ENCODE measurements around the gene LDHA. TPM values are rescaled to one million over a fixed set of nuclear protein-coding genes. Genes with fewer than 3 reads are reported as not detected.
A peak's percentile ranks its signal among the peaks of the same experiment; 100 is the strongest.

The LDHA gene
- total RNA-seq, result 316 and 487 TPM in 2 replicates
- polyA plus RNA-seq (2012), result 1,131 TPM

- DNase-seq (ENCODE audit: low read depth), result peak; percentile 96
Measured at GRCh38 chr11:18394275-18394927, at the start of gene LDHA. Gene LDHA (plus strand): TSS chr11:18394563. CDS start chr11:18396843, 2,280 bp downstream.

DNA sequence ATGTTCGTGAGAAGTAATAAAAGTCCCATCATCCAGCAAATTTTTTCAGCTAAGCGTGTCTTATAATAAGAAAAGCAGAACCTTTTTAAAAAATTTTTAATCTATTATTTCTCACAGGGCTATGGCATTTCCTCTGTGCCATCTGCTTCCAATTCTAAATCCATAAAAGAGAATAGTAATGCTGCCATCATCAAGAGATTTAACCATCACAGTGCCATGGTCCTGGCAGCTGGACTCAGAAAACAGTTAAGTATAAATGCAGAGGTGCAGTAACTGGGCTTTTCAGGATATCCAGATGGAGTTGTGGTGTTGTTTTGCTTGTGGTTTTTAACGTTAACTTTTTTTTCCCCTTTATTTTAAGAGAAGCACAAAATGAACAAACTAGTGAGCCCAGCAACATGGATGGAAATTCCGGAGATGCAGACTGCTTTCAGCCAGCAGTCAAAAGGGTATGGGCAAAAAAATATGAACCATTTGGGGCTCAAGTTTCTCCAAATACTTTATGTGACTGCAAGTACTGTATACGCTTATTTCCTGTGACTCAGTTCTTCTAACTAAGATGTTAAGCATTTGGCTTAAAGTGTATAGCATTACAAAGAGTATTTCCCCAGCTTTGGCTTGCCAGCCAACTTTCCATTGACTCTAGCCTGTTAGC, 46.8 kb upstream of the LDHA start:
- DNase-seq (ENCODE audit: low read depth), result no peak

DNA sequence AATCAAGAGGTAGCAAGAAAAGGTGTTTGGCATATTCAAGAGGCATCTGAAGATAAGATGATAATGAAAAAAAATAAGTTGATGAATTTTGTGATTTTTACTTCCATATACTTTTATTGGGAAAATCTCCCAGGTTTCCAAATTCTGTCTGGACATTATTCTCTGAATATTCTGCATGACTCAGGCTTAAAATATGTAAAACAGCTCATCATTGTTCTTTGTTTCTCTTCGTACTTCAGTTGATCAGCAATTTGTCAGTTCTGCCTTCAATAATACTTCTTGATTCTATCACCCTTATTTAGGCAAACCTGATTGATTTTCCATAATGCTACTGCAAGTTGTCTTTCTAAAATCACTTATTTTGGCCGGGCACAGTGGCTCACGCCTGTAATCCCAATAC, 41.8 kb upstream of the LDHA start:
- no peak for DNase-seq (ENCODE audit: low read depth)

GRCh38 chr11:18358646-18359045, 35.7 kb upstream of the LDHA start:
- no peak for DNase-seq (ENCODE audit: low read depth)

- DNase-seq (ENCODE audit: low read depth), result no peak
Measured at GRCh38 chr11:18361154-18361553, 33.2 kb upstream of the LDHA start.

DNA sequence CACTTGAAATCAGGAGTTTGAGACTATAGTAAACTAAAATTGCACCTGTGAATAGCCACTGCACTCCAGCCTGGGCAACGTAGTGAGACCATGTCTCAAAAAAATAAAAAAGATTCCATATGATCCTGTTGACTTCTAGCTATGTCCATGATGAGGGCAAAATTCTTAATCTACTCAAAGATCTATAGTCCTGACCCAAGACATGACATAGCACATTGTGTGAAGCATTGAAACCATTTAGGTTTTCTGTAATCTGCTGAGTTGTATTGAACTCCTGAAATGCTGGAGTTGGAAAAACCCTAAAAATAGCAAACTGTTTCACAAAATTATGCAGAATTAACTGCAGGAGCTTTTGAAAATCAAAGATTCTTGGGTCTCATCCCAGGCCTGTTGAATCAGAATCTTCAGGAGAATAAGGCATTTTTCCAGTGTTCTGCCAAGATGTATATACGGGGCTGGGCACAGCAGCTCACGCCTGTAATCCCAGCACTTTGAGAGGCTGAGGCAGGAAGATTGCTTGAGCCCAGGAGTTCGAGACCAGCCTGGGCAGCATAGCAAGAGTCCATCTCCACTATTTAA, 29.8 kb upstream of the LDHA start:
- DNase-seq (ENCODE audit: low read depth), result no peak

- no peak for DNase-seq (ENCODE audit: low read depth)
Measured at GRCh38 chr11:18365741-18366140, 28.6 kb upstream of the LDHA start.

GRCh38 chr11:18366286-18366685, 28.1 kb upstream of the LDHA start:
- DNase-seq (ENCODE audit: low read depth), result no peak

- no peak for DNase-seq (ENCODE audit: low read depth)
Measured at GRCh38 chr11:18367431-18367830, 26.9 kb upstream of the LDHA start.

- no peak for DNase-seq (ENCODE audit: low read depth)
Measured at GRCh38 chr11:18368221-18368620, 26.1 kb upstream of the LDHA start.

GRCh38 chr11:18369398-18369797, 25.0 kb upstream of the LDHA start:
- DNase-seq (ENCODE audit: low read depth), result peak; percentile 57

DNA sequence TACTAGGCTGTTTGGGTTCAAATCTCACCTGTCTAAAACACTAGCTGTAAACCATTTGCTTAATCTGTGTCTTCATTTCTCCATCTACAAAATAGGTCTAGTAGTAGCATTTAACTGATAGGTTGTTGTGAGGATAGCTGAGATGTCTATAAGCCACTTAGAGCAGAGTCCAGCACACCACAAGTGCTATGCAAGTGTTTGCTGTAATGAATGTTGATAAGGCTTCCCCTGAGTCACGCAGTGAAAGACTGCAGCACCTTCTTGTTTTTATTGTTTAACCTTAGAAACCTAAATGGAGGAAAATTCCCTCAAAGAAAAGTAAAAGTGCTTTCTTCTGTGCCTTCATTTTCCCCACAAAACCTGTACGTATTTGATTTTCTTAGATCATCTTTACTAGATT, 23.1 kb upstream of the LDHA start:
- DNase-seq (ENCODE audit: low read depth), result no peak

DNA sequence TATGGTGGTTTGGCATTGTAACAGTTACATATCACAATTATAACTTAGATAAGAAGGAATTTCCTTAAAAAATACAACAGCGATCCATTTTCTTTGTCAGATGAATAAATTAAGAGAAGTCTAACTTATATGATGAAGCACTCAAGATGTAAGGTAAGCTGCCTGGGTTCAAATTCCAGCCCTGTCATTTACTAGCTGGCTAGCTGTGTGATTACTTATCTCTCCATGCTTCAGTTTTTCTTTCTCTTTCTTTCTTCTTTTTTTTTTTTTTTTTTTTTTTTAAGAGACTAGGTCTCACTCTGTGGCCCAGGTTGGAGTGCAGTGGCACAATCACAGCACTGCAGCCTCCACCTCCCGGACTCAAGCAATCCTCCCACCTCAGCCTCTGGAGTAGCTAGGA, 22.2 kb upstream of the LDHA start:
- no peak for DNase-seq (ENCODE audit: low read depth)

DNA sequence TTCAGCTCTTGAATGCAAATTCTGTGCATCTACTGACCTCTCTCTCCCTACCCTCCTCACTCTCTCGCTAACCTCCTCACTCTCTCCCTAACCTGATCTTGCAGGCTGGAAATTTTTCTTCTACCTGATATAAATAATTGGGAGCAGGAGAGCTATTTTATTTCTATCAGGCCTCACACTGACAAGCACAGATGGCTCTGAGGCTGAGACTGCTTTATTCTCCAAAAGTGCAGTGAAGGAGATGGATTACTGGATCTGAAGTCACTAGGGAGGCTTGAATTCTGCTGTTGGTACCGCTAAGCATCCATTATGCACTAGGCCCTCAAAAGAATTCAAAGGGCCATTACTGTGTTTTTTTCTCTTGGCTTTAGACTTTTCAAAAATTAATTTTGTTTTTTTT, 19.4 kb upstream of the LDHA start:
- no peak for DNase-seq (ENCODE audit: low read depth)

- DNase-seq (ENCODE audit: low read depth), result no peak
Measured at GRCh38 chr11:18375941-18376340, 18.4 kb upstream of the LDHA start.

DNA sequence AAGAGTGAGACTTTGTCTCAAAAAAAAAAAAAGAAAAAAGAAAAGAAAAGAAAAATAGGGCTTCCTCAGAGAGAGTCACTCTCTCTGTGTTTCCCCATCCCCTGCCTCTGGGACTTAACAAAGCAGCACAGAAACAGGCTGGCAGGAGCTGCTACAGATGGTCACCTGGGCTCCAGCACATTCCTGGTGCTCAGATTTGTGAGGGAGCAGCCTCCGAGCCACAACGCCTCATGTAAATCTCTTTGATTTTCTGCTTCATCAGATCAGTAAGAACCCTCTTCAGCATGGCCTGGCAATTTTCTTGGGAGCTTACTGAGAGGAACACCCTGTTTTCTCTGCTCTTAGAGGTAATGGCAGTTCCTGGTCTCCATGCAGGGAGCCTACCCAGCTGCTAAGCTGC, 15.2 kb upstream of the LDHA start:
- DNase-seq (ENCODE audit: low read depth), result no peak

- DNase-seq (ENCODE audit: low read depth), result peak; percentile 99
Measured at GRCh38 chr11:18383388-18384156, 10.8 kb upstream of the LDHA start.

DNA sequence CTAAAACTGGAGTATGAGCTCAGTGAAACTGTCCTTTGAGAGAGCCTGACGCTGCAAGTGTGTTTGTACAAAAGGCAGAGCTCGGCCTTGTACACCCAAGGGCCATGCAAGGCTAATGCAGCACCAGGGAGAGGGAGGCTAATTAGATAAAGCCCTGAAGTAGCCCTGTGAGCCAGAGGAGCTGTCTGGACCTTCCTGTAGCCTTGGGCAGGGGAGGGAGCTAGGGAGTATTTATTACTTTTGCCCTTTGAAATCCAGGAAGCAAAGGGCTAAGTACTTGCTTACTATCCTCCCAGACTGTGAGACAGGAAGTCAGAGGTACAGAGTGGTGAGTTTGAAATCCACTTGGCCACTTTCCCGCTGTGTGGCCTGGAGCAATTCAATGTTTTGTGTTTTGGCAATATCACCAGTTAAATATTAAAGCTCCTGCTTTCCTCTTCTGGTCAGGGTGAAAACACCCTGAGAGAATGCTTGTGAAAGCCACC, 10.2 kb upstream of the LDHA start:
- DNase-seq (ENCODE audit: low read depth), result no peak

- DNase-seq (ENCODE audit: low read depth), result no peak
Measured at GRCh38 chr11:18390088-18390487, 4.3 kb upstream of the LDHA start.

DNA sequence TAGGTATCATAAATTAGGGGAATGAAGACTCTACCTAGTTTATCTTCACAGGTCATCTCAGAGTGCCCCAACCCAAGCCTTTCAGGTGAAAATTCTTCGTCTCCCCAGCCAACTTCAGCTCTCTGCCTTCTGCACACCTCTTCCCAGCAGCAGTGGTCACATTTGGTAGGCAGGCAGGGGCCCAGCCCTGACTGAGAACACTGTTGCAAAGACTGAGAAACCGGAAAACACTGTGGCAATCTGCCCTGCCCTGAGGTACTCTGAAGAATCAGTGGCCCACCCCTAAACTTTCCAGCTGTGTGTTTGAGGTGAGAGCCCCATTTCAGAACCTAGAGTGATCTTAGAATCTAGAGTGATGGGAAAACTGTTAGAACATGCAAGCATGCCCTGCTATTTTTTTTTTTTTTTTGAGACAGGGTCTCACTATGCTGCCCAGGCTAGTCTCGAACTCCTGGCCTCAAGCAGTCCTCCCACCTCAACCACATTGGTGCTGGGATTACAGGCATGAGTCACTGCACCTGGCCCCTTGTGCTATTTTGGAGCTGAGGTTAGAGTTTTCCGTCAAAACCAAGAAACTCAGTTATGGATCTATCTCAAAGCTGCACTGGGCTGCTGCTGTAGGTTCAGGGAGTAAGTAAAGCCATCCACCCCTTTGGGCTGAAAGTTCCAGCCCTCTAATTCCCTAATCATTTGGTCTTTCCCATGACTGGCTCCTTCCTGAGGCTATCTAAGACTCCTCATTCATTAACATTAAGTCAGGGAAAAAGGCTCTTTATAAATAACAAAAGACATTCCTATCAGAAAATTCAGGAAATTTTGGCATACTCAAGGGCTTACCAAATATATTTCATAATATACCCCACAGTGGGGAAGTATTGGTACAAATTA, 1.7 kb upstream of the LDHA start:
- no peak for DNase-seq (ENCODE audit: low read depth)

All from myocyte (in vitro differentiated cells).